C4-2B (cell line): Measurements from ENCODE around the gene AFAP1.

Source experiments
- H3K27ac ChIP-seq: fragments of 450-650 bp; 2 replicates; pipeline ENCODE4 v1.5.1; 2017
- ZFX ChIP-seq: fragments of 450-650 bp; IDR thresholded peaks from 2 replicates; pipeline ENCODE4 v1.6.1; 2017
- TF ChIP-seq, protein P1 (sequence below): fragments of 450-650 bp; conservative IDR thresholded peaks from 2 replicates; pipeline ENCODE4 v1.5.1; 2017; ENCODE audit warnings: mild to moderate bottlenecking

The AFAP1 gene

GRCh38 chr4:7960790-7961655 lies 21.4 kb upstream of the AFAP1 start:
- H3K27ac ChIP-seq: no peak overlapping the region

DNA sequence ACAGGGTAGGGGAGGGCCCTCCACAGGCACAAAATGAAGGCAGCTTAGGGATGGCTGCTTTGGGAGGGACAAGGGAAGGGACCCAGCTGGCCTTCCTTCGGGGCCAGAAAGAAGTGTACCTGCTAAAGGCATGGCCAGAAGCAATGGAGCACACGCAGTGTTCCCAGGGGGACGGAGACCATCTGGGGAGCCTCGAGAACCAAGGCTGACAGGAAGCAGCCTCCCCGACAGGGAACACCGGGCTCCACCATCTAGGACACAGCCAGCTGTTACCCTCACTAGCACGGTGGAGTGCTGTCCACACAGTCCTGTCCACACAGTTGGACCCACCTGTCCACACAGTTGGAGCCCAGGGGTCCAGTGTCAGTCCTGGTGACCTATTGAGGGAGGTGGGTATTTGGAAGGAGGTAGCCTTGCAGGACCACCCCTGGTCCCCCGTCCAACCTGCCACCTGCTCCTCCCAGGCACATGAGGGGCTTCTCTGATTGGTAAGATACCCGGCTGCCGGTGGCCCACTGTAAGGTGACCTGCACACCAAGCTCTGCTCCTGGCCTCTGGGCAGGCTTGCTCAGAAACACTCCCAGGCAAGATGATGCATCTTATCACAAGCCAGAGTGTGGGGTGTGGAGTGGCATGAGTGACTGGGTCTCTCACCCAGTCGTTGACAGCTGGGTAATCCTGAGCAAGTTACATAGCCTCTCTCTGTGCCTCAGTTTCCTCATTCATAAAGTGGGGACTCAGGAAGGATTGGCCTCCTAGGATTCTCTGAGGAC lies 20.5 kb upstream of the AFAP1 start:
- no peak overlapping the region for H3K27ac ChIP-seq
- no peak for TF ChIP-seq ZFX
- TF ChIP-seq, protein P1, sequence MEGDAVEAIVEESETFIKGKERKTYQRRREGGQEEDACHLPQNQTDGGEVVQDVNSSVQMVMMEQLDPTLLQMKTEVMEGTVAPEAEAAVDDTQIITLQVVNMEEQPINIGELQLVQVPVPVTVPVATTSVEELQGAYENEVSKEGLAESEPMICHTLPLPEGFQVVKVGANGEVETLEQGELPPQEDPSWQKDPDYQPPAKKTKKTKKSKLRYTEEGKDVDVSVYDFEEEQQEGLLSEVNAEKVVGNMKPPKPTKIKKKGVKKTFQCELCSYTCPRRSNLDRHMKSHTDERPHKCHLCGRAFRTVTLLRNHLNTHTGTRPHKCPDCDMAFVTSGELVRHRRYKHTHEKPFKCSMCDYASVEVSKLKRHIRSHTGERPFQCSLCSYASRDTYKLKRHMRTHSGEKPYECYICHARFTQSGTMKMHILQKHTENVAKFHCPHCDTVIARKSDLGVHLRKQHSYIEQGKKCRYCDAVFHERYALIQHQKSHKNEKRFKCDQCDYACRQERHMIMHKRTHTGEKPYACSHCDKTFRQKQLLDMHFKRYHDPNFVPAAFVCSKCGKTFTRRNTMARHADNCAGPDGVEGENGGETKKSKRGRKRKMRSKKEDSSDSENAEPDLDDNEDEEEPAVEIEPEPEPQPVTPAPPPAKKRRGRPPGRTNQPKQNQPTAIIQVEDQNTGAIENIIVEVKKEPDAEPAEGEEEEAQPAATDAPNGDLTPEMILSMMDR: no peak

More at GRCh38 chr4:7960790-7961655, 21.4 kb upstream of the AFAP1 start:
- TF ChIP-seq ZFX: no peak
- TF ChIP-seq, protein P1: no peak

GRCh38 chr4:7959078-7959477 lies 19.4 kb upstream of the AFAP1 start:
- H3K27ac ChIP-seq: no peak overlapping the region
- TF ChIP-seq, protein P1: no peak
- TF ChIP-seq ZFX: no peak

GRCh38 chr4:7956934-7957656 lies 17.4 kb upstream of the AFAP1 start:
- no peak overlapping the region for H3K27ac ChIP-seq
- TF ChIP-seq ZFX: no peak
- TF ChIP-seq, protein P1: no peak

DNA sequence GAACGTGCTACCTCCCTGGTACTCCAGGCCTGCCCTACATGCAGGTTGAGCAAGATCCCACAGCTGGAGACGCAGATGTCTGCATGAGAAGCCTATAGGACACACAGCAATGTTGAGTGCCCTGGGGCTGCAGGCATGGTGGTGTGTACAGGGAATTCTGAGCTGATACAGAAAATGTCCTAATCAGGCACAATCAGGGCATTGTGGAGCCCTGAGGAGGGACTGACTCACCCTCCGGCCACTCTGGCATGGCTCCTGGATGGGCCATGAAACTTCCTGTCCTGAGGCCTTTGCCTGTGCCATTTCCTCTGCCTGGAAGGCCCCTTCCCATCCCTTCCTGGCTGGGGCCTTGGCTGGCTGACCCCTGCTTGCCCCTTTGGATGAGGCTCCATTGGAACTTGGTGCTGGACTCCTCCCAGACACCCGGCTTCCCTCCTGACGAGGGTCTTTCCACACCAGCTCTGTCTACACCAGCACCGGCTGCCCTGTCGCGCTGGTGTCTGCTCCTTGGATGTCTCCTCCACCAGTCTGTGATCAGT lies 16.7 kb upstream of the AFAP1 start:
- no peak overlapping the region for H3K27ac ChIP-seq
- TF ChIP-seq, protein P1: no peak
- no peak for TF ChIP-seq ZFX

DNA sequence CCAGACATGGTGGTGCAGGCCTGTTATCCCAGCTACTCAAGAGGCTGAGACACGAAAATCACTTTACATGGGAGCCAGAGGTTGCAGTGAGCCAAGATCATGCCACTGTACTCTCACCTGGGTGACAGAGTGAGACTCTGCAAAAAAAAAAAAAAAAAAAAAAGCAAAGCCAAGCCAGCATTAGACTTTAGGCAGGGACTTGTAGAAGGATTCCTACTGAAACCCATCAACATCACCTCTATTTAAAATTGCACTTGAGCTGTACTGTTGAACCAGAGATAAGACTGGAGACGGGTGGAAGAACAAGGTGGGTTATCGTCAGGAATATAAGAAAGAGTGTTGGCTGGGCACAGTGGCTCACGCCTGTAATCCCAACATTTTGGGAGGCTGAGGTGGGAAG lies 15.7 kb upstream of the AFAP1 start:
- no peak overlapping the region for H3K27ac ChIP-seq

More for the DNA sequence above, 15.7 kb upstream of the AFAP1 start:
- TF ChIP-seq, protein P1: no peak
- TF ChIP-seq ZFX: no peak
